HG03439 (cell line): ENCODE results near the gene DPRX.

Experiments
- ATAC-seq: cut with Tn5 transposase; IDR thresholded peaks from one replicate; pipeline ENCODE4 v1.9.1; 2021; ENCODE audit warnings: mild to moderate bottlenecking, moderate library complexity; ENCODE audit not compliant: unreplicated experiment

Gene DPRX, protein sequence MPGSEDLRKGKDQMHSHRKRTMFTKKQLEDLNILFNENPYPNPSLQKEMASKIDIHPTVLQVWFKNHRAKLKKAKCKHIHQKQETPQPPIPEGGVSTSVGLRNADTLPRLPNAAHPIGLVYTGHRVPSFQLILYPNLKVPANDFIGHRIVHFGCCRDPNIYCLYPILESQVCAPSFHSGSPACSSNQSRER

DNA sequence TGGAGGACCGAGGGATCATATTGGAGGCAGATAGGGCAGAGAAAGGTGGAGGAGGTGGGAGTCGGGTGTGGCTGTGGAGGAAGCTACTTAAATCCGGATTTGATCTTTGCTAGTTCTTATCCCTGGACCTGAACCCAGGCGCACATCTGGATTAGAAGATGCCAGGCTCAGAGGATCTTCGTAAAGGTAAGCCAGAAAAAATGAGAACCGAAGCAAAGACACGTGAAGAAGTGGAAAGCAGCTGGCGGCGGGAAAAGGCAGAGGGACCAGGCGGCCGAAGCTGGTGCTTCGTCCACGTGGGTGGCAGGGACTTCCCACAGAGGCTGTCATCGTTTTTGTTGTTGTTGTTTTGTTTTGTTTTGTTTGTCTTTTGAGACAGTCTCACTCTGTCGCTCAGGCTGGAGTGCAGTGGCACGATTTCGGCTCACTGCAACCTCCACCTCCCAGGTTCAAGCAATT is at the start of gene DPRX:
TSS of gene DPRX (plus strand) at position 51 of the 459 bp plus-strand sequence. CDS start at position 159, 108 bp downstream.
- no peak for ATAC-seq

- ATAC-seq, result no peak
Measured at GRCh38 chr19:53583181-53583580, 48.6 kb upstream of the DPRX start.

DNA sequence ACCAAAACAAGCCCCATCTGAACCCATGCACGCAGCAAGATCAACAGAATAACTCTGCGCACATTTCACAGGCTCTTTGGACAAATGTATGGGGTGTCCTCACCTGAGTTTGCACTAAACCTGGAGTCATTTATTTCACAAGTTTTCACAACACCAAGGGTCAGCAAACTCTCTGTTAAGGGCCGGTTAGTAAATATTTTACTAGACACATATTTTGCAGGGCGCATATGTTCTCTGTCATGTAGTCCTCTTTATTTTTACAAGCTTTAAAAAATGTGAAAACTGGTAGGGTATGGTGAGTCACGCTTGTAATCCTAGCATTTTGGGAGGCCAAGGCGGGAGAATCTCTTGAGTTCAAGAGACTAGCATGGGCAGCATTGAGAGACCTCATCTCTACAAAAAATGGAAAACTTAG is 45.5 kb upstream of the DPRX start:
- no peak for ATAC-seq

GRCh38 chr19:53594811-53595509 is 36.8 kb upstream of the DPRX start:
- ATAC-seq, result no peak

DNA sequence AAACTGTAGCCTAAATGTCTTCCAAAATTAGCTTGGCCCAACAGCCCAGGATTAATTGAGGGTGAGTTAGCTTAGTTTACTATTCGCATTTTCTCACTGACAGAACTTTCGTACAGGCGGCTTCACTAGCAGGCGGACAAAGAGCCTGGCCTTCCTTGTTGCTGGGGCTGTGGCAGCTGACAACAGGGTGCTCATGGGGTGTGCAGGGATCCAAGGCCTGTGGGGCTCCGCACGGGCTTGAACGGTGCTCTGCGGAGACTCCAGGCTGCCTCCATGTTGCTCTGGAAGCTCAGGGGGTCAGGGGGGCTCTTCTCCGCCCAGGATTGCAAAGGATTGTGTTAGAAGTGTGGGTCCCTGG is 36.3 kb upstream of the DPRX start:
- no peak for ATAC-seq

GRCh38 chr19:53596056-53596455 is 35.7 kb upstream of the DPRX start:
- no peak for ATAC-seq

- no peak for ATAC-seq
Measured at GRCh38 chr19:53597023-53597422, 34.8 kb upstream of the DPRX start.

DNA sequence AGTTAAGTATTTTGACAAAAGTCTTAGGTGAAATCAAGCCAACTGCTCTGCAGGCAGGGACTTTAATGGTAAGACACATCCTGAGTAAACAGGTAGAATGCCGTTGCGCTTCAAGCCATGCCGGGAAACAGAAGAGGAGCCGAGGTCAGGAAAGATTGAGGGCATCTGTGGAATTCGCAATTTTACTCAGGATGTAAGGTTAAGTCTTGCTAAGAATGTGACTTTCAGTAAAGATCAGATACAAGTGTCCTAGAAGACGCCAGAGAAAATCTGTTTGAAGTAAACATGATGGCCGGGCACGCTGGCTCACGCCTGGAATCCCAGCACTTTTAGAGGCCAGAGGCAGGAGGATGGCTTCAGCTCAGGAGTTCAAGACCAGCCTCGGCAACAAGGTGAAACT is 33.4 kb upstream of the DPRX start:
- no peak for ATAC-seq

DNA sequence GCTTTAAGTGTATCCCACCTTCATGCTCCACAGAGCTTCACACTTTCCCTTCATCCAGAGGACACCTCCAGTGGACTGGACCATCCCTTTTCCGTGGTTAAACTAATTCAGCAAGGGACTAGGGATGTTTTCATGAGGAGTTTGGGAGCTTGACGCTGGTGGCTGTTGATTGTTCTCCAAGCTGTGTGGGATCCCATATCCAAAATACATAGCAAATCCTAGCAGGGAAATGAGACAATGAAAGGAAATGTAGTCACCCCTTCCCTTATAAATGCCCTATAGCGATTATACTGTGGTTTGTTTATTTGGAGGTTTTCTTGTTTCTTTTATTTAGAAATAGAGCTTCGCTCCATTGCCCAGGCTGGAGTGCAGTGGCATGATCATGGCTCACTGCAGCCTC is 31.6 kb upstream of the DPRX start:
- ATAC-seq, result no peak

DNA sequence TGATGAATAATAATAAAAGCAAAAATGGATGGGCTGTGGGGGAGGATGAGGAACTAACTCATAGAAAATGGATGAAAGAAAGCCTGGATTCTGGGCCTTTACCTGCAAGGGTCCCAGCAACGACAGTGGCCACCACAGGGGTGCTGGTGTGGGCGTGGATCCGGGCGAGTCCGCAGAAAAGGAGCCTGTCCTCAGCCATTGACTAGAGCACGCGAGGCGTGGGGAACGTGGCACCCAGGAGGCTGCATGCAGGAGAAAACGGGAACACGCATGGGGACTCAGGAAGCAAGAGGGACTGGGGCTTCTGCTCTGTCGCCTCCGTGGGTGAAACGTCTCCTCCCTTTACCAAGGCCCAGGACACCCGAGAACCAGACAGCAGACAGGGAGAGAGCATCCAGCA is 25.8 kb upstream of the DPRX start:
- ATAC-seq, result no peak

DNA sequence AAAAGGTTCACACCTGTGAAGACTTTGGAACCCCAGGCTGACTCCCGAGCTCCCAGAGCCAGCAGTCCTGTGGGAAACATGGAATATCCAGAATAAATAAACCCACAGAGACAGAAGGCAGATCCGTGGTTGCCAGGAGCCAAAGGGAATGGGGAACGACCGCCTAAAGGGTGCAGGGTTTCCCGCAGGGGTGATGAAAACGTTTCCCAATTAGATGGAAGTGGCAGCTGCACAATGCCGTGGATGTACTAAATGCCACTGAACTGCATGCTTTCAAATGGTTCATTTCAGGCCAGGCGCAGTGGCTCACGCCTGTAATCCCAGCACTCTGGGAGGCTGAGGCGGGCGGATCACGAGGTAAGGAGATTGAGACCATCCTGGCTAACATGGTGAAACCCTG is 23.4 kb upstream of the DPRX start:
- no peak for ATAC-seq

GRCh38 chr19:53612762-53613526 is 18.9 kb upstream of the DPRX start:
- ATAC-seq, result no peak

DNA sequence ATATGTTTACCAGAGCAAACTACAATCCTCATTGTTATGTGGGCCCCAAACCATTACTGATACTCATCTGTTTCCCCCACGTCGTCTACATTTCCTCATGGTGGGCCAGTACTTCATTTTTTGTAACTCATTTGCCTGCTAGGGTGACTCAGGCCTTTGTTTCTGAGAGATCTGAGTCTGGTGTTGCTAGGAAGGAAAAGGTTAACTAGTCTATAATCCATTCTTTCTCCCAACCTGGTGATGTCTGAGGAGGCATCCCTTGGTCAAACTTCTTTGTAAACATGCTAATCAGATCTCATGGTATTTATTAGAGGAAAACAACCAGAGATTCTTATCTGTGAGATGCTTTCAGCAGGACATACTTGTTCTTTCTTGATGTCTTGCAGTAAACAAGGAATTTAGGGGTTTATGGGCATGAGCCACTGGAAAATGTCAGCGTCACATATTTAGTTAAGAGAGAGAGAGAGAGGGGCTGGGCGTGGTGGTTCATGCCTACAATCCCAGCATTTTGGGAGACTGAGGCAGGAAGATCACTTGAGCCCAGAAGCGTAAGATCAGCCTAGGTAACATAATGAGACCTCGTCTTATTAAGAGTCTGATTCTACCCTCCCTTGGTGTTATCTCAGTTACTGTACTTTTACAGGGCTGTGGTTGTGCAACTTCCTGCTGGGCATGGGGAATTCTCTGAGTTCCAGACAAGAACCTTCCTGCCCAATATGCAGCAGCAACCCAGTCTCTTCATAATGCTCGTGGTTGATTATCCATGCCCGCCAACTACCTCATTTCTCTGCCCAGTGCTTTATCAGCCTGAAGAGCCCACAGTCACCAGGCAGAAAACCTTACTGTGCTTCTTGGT is 9.7 kb upstream of the DPRX start:
- ATAC-seq, result no peak

- ATAC-seq, result no peak
Measured at GRCh38 chr19:53624771-53625545, 6.8 kb upstream of the DPRX start.

DNA sequence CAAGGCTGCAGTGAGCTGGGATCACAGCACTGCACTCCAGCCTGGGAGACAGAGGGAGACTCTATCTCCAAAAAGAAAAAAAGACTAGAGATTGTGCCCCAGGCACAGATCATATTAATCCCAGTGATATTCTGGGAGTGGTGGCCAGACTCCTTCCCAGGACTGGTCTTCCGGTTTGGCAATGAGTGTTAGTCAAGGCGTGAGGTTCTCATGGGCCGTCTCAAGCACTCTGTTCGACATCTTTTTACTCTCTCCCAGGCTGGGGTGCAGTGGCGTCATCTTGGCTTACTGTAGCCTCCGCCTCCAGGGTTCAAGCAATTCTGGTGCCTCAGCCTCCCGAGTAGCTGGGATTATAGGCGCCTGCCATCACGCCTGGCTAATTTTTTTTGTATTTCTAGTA is 5.3 kb upstream of the DPRX start:
- ATAC-seq, result no peak

DNA sequence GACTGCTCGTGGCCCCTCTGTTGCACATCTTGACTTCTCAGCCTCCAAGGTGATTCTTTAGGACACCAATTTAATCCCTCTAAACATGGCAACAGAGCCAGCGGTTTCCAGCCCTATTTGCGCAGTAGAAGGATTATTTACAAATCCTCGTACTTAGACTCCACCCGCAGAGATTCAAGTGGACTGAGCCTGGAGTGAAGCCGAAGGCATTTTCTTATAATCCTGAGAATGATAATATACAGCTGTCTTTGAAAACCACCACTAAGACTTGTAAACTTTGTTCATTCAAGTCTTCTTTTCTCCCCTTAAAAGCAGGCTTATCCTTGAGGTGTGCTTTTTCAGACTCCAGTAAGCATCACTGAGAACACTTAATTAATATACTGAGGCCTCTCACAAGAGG is 4.8 kb upstream of the DPRX start:
- no peak for ATAC-seq

GRCh38 chr19:53634768-53635167 is 3.0 kb downstream of the DPRX start:
- no peak for ATAC-seq

- no peak for ATAC-seq
Measured at GRCh38 chr19:53639471-53639870, 7.7 kb downstream of the DPRX start.

GRCh38 chr19:53642381-53643099 is 10.7 kb downstream of the DPRX start:
- ATAC-seq, result no peak
